Transverse colon (tissue), 4 donors: Measurements from ENCODE around the gene B3GNT8. TPM values are rescaled to one million over a fixed set of nuclear protein-coding genes. Genes with fewer than 3 reads are reported as not detected.
"Not testable (repeated sequence)": the region's sequence is repeated elsewhere in the genome, so short reads cannot be mapped to it uniquely, and the experiment has no call there.

Source experiments
- DNase-seq: peaks from one replicate; pipeline ENCODE4 v3.0.0-alpha.2; 2019
- H3K27ac ChIP-seq, 4 donors: fragments of 200-600 bp; sonication (generic); 2 replicates each; pipeline ENCODE4 v1.5.1; 2016 to 2018; ENCODE audit warnings: inconsistent platforms in 4 of 4
- H3K27me3 ChIP-seq: fragments of 200-600 bp; sonication (generic); 2 replicates; pipeline ENCODE4 v1.5.1; 2017; ENCODE audit warnings: inconsistent platforms
- H3K36me3 ChIP-seq, 4 donors: fragments of 200-600 bp; sonication (generic); 2 replicates each; pipeline ENCODE4 v1.5.1; 2017 to 2019; ENCODE audit warnings: inconsistent platforms in 4 of 4
- H3K4me1 ChIP-seq, 4 donors: fragments of 200-600 bp; sonication (generic); 2 replicates each; pipeline ENCODE4 v1.5.1; 2017 to 2020; ENCODE audit warnings: inconsistent platforms in 4 of 4
- H3K4me3 ChIP-seq, 4 donors: fragments of 200-600 bp; sonication (generic); 1 replicate in 1 of 4; 2 replicates in 3 of 4; pipeline versions ENCODE4 v1.5.1 to v1.6.1; 2017 to 2019; ENCODE audit warnings: inconsistent platforms in 4 of 4
- H3K9me3 ChIP-seq, 2 donors: fragments of 200-600 bp; sonication (generic); 2 replicates each; pipeline ENCODE4 v1.5.1; 2017 to 2019; ENCODE audit warnings: inconsistent platforms in 2 of 2
- CTCF ChIP-seq, 5 experiments: fragments of 200-600 bp in 3 of 5; fragments of 450-650 bp in 2 of 5; sonication (generic) in 3 of 5; IDR thresholded peaks; 1 replicate in 2 of 5; 2 replicates in 3 of 5; pipeline ENCODE4 v1.5.1; 2016 to 2017; ENCODE audit warnings: antibody characterized with exemption in 5 of 5, inconsistent platforms in 3 of 5, mild to moderate bottlenecking in 2 of 5, moderate library complexity in 1 of 5
- EP300 ChIP-seq: sonication (generic); formaldehyde crosslinking; IDR thresholded peaks from one replicate; pipeline ENCODE4 v1.6.1; 2017; ENCODE audit warnings: antibody characterized with exemption, low read depth
- POLR2A ChIP-seq: fragments of 450-650 bp; IDR thresholded peaks from one replicate; pipeline ENCODE4 v1.6.1; 2016; ENCODE audit warnings: antibody characterized with exemption, mild to moderate bottlenecking, moderate library complexity
- POLR2AphosphoS5 ChIP-seq, 3 donors: sonication (generic); formaldehyde crosslinking; IDR thresholded peaks; one replicate each; pipeline ENCODE4 v1.6.1; 2016; ENCODE audit warnings: antibody characterized with exemption in 3 of 3
- WGBS, 2 donors: methylation state at CpG; one replicate each; pipeline ENCODE4 v1.1.5; 2018; ENCODE audit warnings: low coverage in 1 of 2; 5-methylcytosine and 5-hydroxymethylcytosine counted together
- in situ Hi-C, 4 donors: fragments of 200-750 bp; cut with MboI; loops; one replicate each; pipeline versions ENCODE4 v1.15.0 to v1.15.1; 2017; ENCODE audit warnings: low sequenced_read_pairs in 3 of 4, low pct_ligation_motif_present in 1 of 4, low pct_unique_long_range_greater_than_20kb in 1 of 4
- intact Hi-C: fragments of 100-400 bp; cut with DNase I; formaldehyde crosslinking; loops from one replicate; pipeline ENCODE4 v1.15.1; 2023; ENCODE audit warnings: low total_unique reads
- total RNA-seq, 4 donors: library from RNA; depleted of rRNA; stranded (reverse); fragments of >200 nt; gene quantifications; one replicate each; pipeline ENCODE4 v1.1.0, GENCODE V29; 2016

Gene B3GNT8
- total RNA-seq, 4 donors from 2014 or later: 18.5 to 225 (median 49.1) TPM

GRCh38 chr19:41437944-41438574 lies 10.9 kb upstream of the B3GNT8 start:
- intact Hi-C loops: no loop called here
- 94% methylated on average over 7 of the region's 7 CpGs; no CpG with 5 or more reads in 1 of the 2 donors for WGBS, 2 donors
- DNase-seq: no peak

GRCh38 chr19:41436674-41436951 lies 9.4 kb upstream of the B3GNT8 start:
- no peak overlapping the region for H3K4me3 ChIP-seq
- no peaks in the 10 kb centered on the region for H3K27me3 ChIP-seq
- H3K36me3 ChIP-seq: peaks cover 0 to 3% (median 0%) of the 10 kb centered on the region in 4 donors
- TF ChIP-seq POLR2AphosphoS5 (IDR thresholded peaks at IDR 0.05): peak in 1 of 3 donors; percentile 6
- TF ChIP-seq EP300: no peak
- intact Hi-C loops: no loop called here
- H3K27ac ChIP-seq: peak overlapping the region in 2 of 4 donors; percentile 1 to 34
- in situ Hi-C loops: no loop called here
- no peak for DNase-seq
- peaks cover 0 to 20% (median 5%) of the 10 kb centered on the region in 4 donors for H3K4me1 ChIP-seq
- H3K9me3 ChIP-seq: no peaks in the 10 kb centered on the region

More at GRCh38 chr19:41437944-41438574, 10.9 kb upstream of the B3GNT8 start:
- in situ Hi-C loops: no loop called here
- no peaks in the 10 kb centered on the region for H3K27me3 ChIP-seq
- no peak overlapping the region for H3K27ac ChIP-seq
- H3K4me3 ChIP-seq: no peak overlapping the region
- TF ChIP-seq POLR2A: no peak
- no peak for TF ChIP-seq CTCF (IDR thresholded peaks at IDR 0.05)
- TF ChIP-seq POLR2AphosphoS5 (IDR thresholded peaks at IDR 0.05): no peak
- no peak for TF ChIP-seq EP300
- peaks cover 0 to 20% (median 5%) of the 10 kb centered on the region in 4 donors for H3K4me1 ChIP-seq
- H3K9me3 ChIP-seq: no peaks in the 10 kb centered on the region
- H3K36me3 ChIP-seq: peaks cover 0 to 3% (median 0%) of the 10 kb centered on the region in 4 donors

GRCh38 chr19:41435936-41436673 lies 8.9 kb upstream of the B3GNT8 start:
- no peaks in the 10 kb centered on the region for H3K27me3 ChIP-seq
- H3K4me3 ChIP-seq: no peak overlapping the region
- H3K27ac ChIP-seq: peak overlapping the region in 3 of 4 donors; percentile 3 to 11 (median 6)
- TF ChIP-seq EP300 (no peak), CTCF (IDR thresholded peaks at IDR 0.05) (no peak), POLR2A (no peak), POLR2AphosphoS5 (IDR thresholded peaks at IDR 0.05) (no peak)
- intact Hi-C loops (no loop called here), in situ Hi-C loops (no loop called here)
- DNase-seq: no peak
- H3K9me3 ChIP-seq: no peaks in the 10 kb centered on the region
- H3K4me1 ChIP-seq: peaks cover 0 to 20% (median 5%) of the 10 kb centered on the region in 4 donors
- H3K36me3 ChIP-seq: peaks cover 0 to 3% (median 0%) of the 10 kb centered on the region in 4 donors
- WGBS, 2 donors: 93 to 100% methylated on average over 4 to 16 of the region's 19 CpGs

- H3K4me1 ChIP-seq: peaks cover 0 to 20% (median 5%) of the 10 kb centered on the region in 4 donors
- DNase-seq, H3K36me3 ChIP-seq, in situ Hi-C loops, H3K27ac ChIP-seq, H3K27me3 ChIP-seq, intact Hi-C loops, H3K4me3 ChIP-seq, H3K9me3 ChIP-seq: not testable (repeated sequence)
- WGBS, 2 donors: 92% methylated on average over 11 of the region's 11 CpGs; no CpG with 5 or more reads in 1 of the 2 donors
Measured at GRCh38 chr19:41435376-41435775, 8.2 kb upstream of the B3GNT8 start.

- TF ChIP-seq POLR2A: no peak
- TF ChIP-seq CTCF (IDR thresholded peaks at IDR 0.05): no peak
- no peak for TF ChIP-seq POLR2AphosphoS5 (IDR thresholded peaks at IDR 0.05)
- no peak for TF ChIP-seq EP300
- H3K27me3 ChIP-seq: no peaks in the 10 kb centered on the region
- no peak overlapping the region for H3K27ac ChIP-seq
- no peak overlapping the region for H3K4me3 ChIP-seq
- H3K36me3 ChIP-seq: peaks cover 0 to 3% (median 0%) of the 10 kb centered on the region in 4 donors
- no peaks in the 10 kb centered on the region for H3K9me3 ChIP-seq
- 84 to 88% methylated on average over 5 of the region's 5 CpGs for WGBS, 2 donors
- DNase-seq: no peak
- in situ Hi-C loops: no loop called here
- peaks cover 0 to 16% (median 5%) of the 10 kb centered on the region in 4 donors for H3K4me1 ChIP-seq
- intact Hi-C loops: no loop called here
Measured at GRCh38 chr19:41434450-41434849, 7.3 kb upstream of the B3GNT8 start.
